Measurements from ENCODE around the gene TMEM151B. TPM values are rescaled to one million over a fixed set of nuclear protein-coding genes. Genes with fewer than 3 reads are reported as not detected.
A peak's percentile ranks its signal among the peaks of the same experiment; 100 is the strongest.

Gene TMEM151B
- total and polyA plus RNA-seq, 2 of the 13 experiments (the other 11 are each of a cell fraction or from before 2014, with no cell fraction given): not detected

GRCh38 chr6:44224029-44224964, 46.0 kb upstream of the TMEM151B start (continued):
- TF ChIP-seq HDAC2 (CRISPR knock-in tag; IDR thresholded peaks at IDR 0.05): 0 out of 2 replicates have a peak, but pooled peaks have one; percentile 12
- no peak for TF ChIP-seq SMAD1 (CRISPR knock-in tag; IDR thresholded peaks at IDR 0.05; ENCODE audit: borderline replicate concordance, low read depth)
- TF ChIP-seq E2F2 (CRISPR knock-in tag; IDR thresholded peaks at IDR 0.05; ENCODE audit: borderline replicate concordance): 0 out of 2 replicates have a peak, but pooled peaks have one; percentile 15
- TF ChIP-seq, protein P1, sequence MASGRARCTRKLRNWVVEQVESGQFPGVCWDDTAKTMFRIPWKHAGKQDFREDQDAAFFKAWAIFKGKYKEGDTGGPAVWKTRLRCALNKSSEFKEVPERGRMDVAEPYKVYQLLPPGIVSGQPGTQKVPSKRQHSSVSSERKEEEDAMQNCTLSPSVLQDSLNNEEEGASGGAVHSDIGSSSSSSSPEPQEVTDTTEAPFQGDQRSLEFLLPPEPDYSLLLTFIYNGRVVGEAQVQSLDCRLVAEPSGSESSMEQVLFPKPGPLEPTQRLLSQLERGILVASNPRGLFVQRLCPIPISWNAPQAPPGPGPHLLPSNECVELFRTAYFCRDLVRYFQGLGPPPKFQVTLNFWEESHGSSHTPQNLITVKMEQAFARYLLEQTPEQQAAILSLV (CRISPR knock-in tag; IDR thresholded peaks at IDR 0.05; ENCODE audit: borderline replicate concordance): 0 out of 2 replicates have a peak, but pooled peaks have one; percentile 3
- TF ChIP-seq, protein P2, sequence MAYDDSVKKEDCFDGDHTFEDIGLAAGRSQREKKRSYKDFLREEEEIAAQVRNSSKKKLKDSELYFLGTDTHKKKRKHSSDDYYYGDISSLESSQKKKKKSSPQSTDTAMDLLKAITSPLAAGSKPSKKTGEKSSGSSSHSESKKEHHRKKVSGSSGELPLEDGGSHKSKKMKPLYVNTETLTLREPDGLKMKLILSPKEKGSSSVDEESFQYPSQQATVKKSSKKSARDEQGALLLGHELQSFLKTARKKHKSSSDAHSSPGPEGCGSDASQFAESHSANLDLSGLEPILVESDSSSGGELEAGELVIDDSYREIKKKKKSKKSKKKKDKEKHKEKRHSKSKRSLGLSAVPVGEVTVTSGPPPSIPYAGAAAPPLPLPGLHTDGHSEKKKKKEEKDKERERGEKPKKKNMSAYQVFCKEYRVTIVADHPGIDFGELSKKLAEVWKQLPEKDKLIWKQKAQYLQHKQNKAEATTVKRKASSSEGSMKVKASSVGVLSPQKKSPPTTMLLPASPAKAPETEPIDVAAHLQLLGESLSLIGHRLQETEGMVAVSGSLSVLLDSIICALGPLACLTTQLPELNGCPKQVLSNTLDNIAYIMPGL (CRISPR knock-in tag; IDR thresholded peaks at IDR 0.05; ENCODE audit: borderline replicate concordance in 1 of 2, low read depth in 1 of 2): 0 out of 4 replicates have a peak, but pooled peaks of 1 of the 2 experiments have one; percentile 2
- peak; percentile 28; the same call in 1 of the 2 replicates for TF ChIP-seq SP5 (CRISPR knock-in tag; IDR thresholded peaks at IDR 0.05; ENCODE audit: borderline replicate concordance, low read depth)
- 0 out of 2 replicates have a peak, but pooled peaks have one; percentile 11 for TF ChIP-seq DPF2 (CRISPR knock-in tag; IDR thresholded peaks at IDR 0.05; ENCODE audit: borderline replicate concordance, low read depth)
- TF ChIP-seq, protein P3, sequence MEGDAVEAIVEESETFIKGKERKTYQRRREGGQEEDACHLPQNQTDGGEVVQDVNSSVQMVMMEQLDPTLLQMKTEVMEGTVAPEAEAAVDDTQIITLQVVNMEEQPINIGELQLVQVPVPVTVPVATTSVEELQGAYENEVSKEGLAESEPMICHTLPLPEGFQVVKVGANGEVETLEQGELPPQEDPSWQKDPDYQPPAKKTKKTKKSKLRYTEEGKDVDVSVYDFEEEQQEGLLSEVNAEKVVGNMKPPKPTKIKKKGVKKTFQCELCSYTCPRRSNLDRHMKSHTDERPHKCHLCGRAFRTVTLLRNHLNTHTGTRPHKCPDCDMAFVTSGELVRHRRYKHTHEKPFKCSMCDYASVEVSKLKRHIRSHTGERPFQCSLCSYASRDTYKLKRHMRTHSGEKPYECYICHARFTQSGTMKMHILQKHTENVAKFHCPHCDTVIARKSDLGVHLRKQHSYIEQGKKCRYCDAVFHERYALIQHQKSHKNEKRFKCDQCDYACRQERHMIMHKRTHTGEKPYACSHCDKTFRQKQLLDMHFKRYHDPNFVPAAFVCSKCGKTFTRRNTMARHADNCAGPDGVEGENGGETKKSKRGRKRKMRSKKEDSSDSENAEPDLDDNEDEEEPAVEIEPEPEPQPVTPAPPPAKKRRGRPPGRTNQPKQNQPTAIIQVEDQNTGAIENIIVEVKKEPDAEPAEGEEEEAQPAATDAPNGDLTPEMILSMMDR (CRISPR knock-in tag; IDR thresholded peaks at IDR 0.05): 0 out of 2 replicates have a peak, but pooled peaks have one; percentile 2
- TF ChIP-seq NR2F6 (IDR thresholded peaks at IDR 0.05): no peak; the same call in 1 of the 2 replicates
- 0 out of 2 replicates have a peak, but pooled peaks have one; percentile 3 for TF ChIP-seq NR2F6 (CRISPR knock-in tag; IDR thresholded peaks at IDR 0.05)
- 0 out of 2 replicates have a peak, but pooled peaks have one; percentile 31 for TF ChIP-seq ZNF292 (CRISPR knock-in tag; IDR thresholded peaks at IDR 0.05; ENCODE audit: borderline replicate concordance, low read depth)
- TF ChIP-seq, protein P4, sequence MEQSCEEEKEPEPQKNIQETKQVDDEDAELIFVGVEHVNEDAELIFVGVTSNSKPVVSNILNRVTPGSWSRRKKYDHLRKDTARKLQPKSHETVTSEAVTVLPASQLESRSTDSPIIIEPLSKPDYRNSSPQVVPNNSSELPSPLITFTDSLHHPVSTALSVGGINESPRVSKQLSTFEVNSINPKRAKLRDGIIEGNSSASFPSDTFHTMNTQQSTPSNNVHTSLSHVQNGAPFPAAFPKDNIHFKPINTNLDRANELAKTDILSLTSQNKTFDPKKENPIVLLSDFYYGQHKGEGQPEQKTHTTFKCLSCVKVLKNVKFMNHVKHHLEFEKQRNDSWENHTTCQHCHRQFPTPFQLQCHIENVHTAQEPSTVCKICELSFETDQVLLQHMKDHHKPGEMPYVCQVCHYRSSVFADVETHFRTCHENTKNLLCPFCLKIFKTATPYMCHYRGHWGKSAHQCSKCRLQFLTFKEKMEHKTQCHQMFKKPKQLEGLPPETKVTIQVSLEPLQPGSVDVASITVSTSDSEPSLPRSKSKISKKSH (CRISPR knock-in tag; IDR thresholded peaks at IDR 0.05; ENCODE audit: borderline replicate concordance): peak; percentile 0; the same call in 1 of the 2 replicates

Data from HepG2 (cell line).